Epithelial cell of proximal tubule (primary cell): ENCODE results near the gene PJA1. TPM values are rescaled to one million over a fixed set of nuclear protein-coding genes. Genes with fewer than 3 reads are reported as not detected.

Experiments
- DNase-seq: peaks from one replicate; pipeline ENCODE4 v3.0.0-alpha.2; 2011; ENCODE audit warnings: low read depth
- H3K4me3 ChIP-seq: 2 replicates; pipeline ENCODE4 v1.5.1; 2011; ENCODE audit warnings: low read depth, mild to moderate bottlenecking, low read length
- total RNA-seq: library from RNA; depleted of rRNA; stranded (reverse); fragments of >200 nt; gene quantifications from 2 replicates; pipeline ENCODE4 v1.2.3, GENCODE V29; 2015
- TF ChIP-seq, protein P1 (sequence below): conservative IDR thresholded peaks from 2 replicates; pipeline ENCODE4 v1.5.1; 2012; ENCODE audit warnings: low read depth, mild to moderate bottlenecking, low read length

The PJA1 gene
- total RNA-seq, 1 donor from 2014 or later = 25.0 TPM

DNA sequence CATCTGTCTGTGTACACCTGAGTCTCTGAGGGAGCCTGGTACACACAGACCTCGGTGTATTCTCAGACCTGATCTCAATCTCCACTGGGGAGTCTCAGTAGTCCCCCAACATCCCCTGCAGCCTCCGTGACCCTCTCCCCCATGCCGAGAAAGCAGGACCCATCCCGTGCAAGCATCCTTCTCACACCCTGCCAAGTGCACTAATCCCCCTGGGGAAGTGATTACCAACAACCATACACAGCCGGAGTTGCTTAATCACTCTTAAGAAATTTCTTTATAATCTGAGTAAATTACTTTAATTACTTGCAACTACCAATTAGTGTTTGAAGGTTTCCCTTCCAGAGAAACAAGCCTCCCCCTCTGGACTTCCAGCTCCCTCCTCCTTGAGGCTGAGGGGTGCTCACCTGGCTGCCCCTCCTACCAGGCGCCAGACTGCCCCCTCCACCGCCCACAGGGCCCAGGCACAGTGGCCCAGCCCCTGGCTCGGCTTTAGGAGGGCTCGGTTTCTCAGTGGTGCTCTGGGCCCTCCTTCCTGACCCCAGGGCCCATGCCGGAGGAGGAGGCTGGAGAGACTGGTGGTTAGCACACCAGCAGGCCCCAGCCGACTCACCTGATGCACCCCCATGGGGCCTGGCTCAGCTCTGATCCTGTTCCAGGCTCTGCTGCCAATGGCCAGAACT lies 43.8 kb downstream of the PJA1 start:
- no peak for DNase-seq
- TF ChIP-seq, protein P1, sequence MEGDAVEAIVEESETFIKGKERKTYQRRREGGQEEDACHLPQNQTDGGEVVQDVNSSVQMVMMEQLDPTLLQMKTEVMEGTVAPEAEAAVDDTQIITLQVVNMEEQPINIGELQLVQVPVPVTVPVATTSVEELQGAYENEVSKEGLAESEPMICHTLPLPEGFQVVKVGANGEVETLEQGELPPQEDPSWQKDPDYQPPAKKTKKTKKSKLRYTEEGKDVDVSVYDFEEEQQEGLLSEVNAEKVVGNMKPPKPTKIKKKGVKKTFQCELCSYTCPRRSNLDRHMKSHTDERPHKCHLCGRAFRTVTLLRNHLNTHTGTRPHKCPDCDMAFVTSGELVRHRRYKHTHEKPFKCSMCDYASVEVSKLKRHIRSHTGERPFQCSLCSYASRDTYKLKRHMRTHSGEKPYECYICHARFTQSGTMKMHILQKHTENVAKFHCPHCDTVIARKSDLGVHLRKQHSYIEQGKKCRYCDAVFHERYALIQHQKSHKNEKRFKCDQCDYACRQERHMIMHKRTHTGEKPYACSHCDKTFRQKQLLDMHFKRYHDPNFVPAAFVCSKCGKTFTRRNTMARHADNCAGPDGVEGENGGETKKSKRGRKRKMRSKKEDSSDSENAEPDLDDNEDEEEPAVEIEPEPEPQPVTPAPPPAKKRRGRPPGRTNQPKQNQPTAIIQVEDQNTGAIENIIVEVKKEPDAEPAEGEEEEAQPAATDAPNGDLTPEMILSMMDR = no peak
- H3K4me3 ChIP-seq = no peak overlapping the region

DNA sequence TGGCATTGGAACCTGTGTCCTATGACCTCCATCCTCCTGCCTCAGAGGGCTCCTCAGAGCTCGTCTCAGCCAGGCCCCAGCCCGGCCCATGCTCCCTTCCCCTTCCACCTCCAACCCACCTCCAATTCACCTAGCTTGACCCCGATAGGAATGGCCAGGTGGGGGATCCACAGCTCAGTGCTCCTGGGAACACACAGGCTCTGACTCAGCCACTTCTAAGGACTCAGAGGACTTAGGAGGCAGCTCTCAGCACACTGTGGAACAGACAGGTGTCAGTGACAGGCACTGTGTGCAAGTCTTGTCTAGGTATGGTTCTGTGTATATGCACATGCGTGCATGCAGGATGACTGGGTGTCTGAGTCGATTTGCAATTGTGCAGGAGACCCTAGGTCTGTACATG lies 44.8 kb downstream of the PJA1 start:
- DNase-seq = no peak
- H3K4me3 ChIP-seq = no peak overlapping the region
- TF ChIP-seq, protein P1 = no peak

DNA sequence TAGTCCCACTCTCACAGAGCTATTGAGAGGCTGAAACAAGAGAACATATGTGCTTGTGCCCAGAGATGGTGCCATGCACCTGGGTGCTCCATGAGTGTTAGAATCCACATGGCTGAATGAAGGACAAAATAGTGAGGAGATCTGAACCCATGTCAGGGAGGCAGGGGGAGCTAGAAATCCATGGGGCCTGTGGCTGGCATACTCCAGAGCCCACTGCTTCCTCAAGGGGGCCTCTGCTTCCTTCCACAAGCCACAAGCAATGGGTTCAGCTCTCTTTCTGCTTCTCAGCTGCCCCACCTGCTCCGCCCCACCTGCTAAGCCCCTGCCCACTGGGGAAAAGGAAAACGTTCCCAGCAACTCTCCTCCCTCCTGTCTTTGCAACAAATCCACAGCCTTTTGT lies 46.1 kb downstream of the PJA1 start:
- no peak overlapping the region for H3K4me3 ChIP-seq
- TF ChIP-seq, protein P1 = no peak
- DNase-seq = no peak

DNA sequence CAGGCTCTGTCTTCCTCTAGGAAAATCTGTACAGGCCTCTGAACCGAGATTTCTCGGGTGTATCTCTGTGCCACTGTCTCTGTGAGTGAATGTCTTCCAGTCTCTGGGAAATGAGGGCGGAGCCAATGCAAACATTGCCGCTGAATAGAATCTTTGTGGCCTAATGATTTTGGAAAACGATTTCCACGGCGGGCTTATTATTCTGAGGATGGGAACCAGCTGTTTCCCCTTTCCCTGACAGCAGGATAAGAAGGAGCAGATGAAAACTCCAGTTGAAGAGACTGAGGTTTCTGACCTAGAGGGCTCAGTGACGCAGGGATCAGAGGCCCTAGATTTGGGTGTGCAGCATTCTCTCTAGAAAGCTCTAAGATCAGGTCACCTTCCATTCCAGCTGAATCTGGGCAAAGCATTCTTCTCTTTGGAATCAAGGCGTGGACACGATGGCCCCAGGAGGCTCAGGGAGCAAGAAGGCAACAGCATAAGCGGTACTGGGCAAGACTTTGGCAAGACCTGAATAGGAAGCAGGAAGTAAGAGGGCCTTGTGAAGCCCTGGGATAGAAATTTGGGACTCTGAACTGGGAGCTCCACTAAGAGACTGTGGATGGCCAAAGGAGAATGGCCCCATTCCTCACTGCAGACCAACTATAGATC lies 47.3 kb downstream of the PJA1 start:
- TF ChIP-seq, protein P1 = no peak
- no peak for DNase-seq
- H3K4me3 ChIP-seq = no peak overlapping the region

DNA sequence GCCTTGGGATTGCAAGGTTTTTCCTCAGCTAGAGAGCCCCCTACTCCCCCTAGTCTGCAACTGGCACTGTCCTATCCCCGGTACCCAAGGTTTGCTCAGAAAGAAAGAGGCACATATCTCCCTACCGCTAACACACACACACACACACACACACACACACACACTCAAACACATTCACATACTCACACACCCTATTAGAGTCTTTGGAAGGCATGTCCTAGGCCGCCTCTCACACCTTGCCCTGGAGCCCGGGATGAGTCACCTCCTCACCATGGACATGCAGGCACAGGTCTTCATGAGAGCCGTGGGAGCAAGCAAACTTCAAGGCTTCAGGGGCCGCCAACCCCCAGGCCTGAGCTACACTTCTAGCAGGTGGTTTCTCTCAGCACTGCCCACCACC lies 49.2 kb downstream of the PJA1 start:
- no peak for DNase-seq
- TF ChIP-seq, protein P1 = no peak

DNA sequence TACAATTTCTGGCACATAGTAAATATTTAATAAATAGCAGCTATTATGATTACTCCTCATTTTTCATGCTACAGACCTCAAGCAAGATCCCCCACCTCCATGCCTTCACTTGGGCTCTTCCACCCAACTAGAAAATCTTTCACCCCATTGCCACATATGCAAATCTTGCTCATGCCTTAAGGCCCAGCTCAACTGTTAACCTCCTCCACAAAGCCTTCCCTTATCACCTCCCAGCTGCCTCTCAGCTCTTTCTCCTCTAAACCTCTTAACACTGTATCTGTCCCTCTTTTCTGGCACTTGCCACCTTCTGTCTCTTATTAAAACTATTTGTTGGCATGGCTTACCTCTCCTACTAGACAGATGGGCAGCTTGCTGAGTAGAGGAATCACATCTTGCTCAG lies 51.5 kb downstream of the PJA1 start:
- H3K4me3 ChIP-seq = no peak overlapping the region
- TF ChIP-seq, protein P1 = no peak
- DNase-seq = no peak

More for the DNA sequence above, 49.2 kb downstream of the PJA1 start:
- no peak overlapping the region for H3K4me3 ChIP-seq
